Stimulated activated CD8-positive, alpha-beta memory T cell treated with anti-CD3 and anti-CD28 coated beads, Interleukin-2, amount 100 ng/mL, for 48 hours (primary cell): ENCODE measurements around the gene SP6.

ENCODE experiments used
- DNase-seq, 2 donors: peaks; one replicate each; pipeline ENCODE4 v3.0.0-alpha.2; 2020; ENCODE audit warnings: low read depth in 2 of 2

The SP6 gene

DNA sequence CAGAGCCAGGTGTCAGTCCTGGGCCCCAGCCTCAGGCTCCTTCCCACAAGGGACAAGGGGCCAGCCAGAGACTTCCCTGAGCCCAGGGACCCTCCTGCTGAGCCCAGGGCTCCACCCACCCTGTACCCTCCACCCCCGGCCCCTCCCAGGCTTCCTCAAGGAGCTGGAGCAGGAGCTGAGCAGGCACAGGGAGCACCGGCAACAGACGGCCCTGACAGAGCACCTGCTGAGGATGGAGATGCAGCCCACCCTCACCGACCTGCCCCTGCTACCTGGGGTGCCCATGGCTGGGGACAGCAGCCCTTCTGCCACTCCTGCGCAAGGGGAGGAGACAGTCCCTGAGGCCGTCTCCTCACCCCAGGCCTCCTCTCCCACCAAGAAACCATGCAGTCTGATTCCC is 14.4 kb downstream of the SP6 start:
- no peak for DNase-seq

DNA sequence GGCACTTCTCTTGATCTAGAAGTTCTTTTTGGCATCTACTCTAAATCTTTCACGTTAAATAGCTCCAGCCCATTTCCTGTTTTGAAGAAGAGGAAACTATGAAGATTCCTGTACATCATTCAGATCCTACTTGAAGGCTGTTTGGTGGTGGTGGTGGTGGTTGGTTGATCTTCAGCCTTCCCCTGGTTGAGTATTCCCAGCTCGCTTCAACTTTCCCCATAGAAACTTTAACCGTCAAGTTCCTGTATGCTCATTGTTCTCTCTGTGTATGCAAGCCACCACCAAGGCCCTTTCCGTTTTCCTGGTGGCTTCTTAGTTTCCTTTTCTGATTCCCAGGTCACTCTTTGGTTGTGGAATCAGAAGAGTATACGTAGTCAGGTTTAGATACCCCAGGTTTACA is 16.2 kb downstream of the SP6 start:
- DNase-seq, result no peak

DNA sequence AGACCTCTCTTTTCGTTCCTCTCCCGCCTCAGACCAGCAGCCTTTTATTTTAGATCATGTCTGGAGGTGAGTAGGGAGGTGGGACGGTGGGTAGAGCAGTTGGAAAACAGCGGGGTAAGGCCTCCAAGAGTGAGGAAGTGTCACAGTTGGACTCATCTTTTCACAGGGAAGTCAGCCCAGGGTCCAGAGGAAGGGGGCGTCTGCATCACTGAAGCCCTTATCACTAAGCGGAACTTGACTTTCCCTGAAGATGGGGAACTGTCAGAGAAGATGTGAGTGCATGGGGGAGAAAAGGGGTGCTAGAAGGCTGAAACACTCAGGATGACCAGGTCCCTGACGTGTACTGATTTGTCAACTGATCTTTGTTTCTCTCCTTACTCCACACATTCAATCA is 19.0 kb downstream of the SP6 start:
- no peak for DNase-seq

DNA sequence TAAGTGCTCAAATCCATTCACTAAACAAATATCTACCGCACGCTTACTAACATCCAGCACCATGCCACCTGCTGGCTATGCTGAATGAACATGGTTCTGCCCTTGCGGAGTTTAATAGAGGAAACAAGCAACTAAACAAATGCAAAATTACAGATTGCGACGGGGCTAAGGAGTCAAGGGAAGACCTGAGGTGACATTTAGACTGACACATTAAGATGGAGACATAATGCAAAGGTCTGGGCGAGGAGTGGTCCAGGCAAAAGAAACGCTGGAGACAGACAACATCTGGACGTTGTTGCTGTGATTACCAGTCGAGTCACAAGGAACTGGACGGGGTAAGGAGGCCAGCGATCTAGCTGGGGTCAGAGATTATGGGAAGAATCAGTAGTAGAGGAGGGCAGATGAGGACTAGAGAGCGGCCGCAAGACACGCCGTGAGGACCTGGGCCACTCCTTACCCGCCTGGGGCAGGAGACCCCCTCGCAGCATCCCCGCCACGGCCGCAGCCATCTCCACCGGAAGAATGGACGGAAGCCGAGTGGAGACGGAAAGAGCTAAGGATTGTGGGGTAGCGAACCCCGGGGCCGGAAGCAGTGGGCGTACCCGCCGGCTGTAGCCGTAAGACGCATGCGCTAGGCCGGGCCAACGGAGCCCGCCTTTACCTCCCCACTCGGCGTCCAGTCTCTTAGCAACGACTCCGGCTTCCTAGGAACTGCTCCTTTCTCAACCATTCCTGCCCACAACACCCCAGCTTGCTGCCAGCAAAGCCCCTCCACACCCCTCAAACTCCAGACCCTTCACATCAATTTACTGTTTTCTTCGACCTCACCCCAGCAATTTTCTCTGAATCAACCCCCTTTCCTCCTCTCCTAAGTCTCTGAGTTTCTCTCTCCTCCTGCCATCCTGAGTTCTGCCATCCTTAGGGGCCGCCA is 19.7 kb downstream of the SP6 start, which contains the start of the genes LRRC46 and MRPL10:
TSS of gene LRRC46 (plus strand) at position 668 of the 931 bp plus-strand sequence. CDS start 320 bp downstream, outside the sequence.
TSS of gene MRPL10 (minus strand) at position 539 of the 931 bp plus-strand sequence. CDS start at position 509, 30 bp downstream.
- DNase-seq, result peak; percentile 86 to 92

DNA sequence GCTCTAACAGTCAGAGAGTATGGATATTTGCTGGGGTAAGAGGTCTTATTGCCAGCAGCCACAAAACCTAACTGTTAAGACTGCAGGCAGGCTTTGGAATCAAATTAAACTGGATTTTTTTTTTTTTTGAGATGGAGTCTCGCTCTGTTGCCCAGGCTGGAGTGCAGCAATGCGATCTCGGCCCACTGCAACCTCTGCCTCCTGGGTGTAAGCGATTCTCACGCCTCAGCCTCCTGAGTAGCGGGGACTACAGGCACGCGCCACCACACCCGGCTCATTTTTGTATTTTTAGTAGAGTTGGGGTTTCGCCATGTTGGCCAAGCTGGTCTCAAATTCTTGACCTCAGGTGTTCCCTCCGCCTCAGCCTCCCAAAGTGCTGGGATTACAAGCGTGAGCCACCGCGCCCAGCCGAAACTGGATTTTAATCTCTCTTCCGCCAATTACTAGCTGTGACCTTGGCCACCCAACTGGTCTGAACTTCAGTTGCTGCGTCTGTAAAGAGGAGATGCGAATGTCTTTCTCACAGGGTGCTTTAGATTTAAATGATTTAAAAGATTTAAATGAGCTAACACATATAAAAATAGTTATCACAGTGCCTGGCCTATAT is 20.5 kb downstream of the SP6 start:
- DNase-seq, result no peak

DNA sequence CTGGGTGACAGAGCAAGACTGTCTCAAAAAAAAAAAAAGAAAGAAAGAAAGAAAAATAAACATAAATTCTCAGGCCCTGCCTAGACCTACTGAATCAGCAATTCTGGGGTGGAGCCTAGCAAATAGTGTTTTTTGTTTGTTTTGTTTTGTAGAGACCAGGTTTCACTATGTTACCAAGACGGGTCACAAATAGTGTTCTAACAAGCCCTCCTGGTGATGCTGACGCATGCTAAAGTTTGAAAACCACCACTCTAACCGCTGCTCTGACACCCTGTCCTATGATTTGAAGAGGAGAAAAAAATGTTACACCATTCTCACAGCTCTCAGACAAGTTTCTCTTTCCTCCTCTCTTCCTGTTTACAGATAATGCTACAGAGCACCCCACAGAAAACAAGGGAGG is 21.1 kb downstream of the SP6 start:
- DNase-seq, result no peak

DNA sequence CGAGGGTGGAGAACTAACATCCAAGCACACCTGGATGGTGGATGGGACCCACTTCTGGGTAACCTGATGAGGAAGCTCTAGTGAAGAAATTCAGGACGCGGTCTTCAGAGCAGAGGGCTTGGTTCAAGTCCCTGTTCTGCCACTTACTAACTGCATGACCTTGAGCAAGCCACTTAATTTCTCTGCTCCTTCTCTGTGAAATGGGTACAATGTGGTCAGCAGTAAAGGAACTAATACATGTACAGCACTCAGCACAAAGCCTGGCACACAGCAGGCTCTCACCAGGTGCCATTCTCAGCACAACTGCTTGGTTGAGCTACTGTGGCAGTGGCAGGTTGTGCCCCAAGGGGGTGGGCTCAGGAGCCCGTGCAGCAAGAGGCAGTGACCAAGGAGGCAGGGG is 27.4 kb downstream of the SP6 start:
- no peak for DNase-seq

DNA sequence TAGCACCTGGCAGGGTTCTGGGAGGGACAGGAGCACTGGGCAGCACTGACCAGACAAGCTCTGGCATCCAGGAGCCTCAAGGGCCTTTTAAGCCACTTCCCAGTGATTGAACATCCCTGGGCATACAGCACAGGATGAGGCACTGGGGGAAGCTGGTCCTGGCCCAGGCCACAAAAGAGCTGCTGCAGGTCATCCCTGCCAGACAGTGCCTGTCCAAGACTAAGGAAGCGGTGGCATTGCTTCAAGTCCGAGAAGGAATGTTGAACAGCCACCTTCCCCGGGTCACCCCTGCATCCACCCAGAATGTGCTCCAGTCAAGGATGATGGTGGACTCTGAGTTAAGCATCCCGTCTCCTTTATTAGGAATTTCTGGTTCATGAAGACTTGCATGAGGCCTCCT is 28.2 kb downstream of the SP6 start:
- no peak for DNase-seq

DNA sequence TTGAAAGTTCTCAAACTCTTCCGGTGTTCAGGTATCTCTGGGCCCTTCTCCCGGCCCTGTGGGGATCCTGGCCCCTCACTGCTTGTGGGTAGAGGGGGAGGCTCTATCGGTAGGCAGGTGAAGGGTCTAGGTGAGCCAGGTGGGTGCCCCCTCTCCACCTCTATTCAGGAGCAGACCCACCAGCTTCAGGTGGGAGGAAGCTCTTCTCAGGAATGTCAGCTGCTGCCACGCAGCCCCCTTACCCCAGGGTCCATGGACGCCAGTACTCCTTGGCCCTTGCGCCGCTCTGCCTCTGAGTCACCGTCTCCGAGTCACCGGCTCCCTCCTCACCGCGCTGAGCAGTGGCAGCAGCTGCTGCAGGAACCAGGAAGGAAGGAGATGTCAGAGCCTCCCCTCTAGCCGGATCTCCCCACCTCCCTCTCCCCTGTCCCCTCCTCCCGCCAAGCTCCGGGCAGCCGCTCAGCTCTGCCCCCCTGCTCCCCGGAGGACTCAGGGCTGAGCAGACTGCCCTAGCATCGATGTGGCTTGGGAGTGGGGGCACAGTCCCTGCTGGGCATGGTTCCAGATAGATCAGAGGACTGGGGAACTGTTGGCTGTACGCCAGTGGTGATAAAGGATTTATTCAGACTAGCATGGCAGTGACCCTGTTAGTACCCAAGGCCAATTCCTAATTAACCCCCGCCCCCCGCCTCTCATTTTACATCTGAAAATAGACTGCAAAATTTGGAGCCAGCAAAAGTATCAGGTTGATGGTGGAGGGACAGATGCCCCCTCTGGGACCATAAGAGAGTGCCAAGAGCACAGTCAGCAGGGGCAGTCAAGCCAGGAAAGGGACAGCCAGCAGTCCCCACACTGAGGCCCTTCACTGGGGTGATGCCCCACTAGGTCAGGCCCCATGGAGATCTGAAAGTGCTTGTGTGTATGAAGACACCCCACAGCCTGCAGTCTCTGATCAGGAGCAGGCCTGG is 29.3 kb downstream of the SP6 start, which contains the start of gene OSBPL7:
TSS of gene OSBPL7 (minus strand) at position 371 of the 968 bp plus-strand sequence. CDS start 1,516 bp downstream, outside the sequence.
- DNase-seq, result peak; percentile 65 to 70

DNA sequence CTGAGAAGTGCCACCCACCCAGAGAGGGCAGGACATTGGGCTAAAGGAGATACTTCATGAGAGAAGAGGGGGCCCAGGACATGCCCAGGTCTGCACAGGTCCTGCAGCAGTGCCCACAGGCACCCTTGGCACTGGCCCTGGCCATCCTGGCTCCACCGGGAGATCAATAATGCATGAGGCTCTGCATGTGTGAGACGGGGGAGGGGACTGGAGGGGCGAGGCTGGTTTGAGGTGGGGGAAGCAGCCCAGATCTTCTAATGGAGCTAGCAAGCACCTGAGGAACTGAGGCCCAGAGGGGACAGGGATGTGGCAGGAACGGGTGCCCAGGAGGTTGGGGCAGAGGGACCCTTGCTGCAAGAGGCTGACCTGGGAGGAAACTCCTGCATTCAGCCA is 29.9 kb downstream of the SP6 start:
- DNase-seq, result no peak

DNA sequence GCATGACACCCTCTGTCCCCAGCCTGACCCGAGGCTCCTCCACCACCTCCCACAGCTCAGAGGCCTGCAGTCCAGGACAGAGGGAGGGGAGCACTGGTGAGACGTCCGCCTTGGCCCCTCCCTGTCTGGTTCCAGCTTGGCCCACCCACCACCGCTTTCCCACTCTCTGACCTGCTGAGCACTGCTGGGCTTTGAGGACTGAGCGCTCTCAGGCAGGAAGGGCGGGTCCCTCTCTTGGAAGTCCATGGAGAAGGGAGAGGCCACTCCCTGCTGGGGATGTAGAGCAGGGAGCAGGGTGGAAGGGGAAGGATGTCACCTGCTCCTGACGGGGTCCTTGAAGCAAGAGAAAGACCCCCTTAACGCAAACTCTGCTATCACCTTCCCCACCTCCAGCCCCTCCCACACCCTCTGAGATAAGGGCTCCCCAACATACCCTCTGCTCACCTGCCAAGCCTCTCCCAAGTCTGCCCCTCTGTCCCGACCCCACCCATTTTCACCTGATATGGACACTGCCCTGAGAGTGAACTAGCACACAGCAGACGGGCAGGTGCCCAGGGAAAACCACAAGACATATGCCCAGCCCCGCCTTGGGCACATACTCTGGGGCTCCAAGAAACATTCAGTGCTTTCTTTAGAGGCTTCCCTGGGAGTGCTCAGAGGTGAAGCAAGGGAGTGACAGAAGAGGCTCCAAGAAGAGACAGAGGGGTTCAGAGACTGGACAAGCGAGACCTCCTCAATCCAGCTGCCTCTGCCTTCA is 30.8 kb downstream of the SP6 start:
- DNase-seq, result no peak

DNA sequence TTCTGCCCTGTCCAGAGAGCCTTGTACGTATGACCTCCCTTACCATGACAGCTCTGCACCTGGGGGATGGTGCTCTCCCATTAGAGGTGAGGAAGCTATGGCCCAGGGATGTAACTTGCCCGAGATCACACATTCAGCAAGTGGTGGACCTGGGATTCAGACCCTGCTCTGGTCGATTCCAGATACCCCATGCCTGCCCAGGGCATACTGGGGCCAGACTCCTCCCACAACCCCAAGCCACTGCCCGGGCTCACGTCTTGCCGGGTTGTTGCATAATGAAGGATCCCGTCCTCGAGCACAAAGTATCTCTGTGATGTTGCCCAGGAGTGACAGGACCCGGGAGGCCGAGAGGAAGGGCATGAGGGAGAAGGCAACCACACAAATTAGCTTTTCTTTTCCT is 31.5 kb downstream of the SP6 start:
- no peak for DNase-seq

DNA sequence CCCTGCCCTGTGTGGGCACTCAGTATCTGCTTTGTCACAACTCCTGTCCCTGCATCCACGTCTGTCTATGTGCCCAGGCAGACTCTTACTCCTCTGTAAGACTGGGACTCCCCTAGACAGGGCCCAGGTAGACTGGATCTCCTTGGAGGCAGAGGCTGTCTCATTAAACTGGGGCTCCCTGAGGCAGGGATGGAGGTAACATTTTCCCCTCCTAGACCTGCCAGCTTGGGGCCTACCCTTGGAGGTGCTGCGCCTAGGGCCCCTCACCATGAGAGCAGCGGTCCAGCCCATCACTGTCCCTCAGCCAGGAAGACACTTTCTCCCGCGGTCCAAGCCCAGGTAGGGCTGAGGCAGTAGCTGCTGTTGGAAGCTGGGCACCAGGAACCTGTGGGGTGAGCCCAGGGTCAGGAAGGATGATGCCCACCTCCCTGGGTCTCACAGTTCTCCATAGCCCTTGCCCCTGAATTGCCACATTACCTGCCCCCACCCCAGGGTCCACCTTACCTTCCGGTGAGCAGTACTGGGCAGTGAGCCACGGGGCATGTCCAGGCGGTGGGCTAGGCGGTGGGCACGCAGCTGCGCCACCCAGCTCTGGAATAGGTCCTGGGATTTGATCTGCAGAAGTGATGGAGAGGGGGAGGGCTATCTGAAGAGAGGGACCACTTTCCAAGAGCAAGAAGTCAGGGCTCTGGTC is 32.8 kb downstream of the SP6 start:
- DNase-seq, result no peak

DNA sequence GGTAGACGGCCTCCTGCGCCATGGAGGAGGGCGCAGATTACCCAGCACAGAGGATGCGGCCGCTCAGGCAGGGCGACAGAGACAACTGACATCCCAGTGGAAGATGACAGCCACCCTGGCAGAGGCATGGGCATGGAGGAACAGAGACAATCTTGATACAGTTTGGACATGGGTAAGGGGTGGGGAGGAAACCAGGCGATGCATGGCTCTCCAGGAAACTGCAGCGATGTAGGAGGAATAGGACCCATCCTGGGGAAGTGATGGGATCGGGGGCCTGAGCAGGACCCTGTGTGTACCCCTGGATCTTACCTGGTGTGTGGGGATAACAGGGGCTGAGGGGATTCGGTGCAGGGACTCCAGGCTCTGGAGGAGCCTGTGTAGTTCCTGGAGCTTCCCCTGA is 34.0 kb downstream of the SP6 start:
- no peak for DNase-seq

DNA sequence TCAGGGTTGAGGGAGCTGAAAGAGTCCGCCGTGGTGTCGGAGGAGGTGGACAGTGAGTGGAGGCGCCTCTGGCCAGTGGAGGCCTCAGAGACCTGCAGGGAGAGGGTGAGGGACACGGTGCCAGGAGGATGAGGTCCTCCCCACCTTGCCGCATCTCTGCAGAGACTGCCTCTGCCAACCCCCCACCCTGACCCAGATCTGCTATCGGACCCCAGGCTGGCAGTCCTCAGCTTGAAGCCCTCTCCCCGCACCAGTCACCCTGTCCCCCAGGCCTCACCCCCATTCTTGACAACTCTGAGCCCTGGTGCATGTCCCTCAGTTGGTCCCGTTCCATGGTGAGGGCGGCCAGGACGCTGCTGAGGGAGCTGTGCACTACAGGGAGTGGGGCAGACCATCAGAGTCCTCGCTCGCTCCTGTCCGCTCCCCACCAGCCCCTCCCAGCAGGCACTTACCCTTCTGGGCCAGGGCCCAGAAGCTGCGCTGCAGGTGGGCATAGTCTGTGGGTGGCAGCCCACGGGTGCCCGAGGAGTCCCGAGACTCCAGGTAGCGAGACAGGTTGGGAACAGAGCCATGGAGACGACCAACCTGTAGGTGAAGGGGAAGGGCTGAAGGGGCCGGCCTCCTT is 34.7 kb downstream of the SP6 start:
- no peak for DNase-seq

DNA sequence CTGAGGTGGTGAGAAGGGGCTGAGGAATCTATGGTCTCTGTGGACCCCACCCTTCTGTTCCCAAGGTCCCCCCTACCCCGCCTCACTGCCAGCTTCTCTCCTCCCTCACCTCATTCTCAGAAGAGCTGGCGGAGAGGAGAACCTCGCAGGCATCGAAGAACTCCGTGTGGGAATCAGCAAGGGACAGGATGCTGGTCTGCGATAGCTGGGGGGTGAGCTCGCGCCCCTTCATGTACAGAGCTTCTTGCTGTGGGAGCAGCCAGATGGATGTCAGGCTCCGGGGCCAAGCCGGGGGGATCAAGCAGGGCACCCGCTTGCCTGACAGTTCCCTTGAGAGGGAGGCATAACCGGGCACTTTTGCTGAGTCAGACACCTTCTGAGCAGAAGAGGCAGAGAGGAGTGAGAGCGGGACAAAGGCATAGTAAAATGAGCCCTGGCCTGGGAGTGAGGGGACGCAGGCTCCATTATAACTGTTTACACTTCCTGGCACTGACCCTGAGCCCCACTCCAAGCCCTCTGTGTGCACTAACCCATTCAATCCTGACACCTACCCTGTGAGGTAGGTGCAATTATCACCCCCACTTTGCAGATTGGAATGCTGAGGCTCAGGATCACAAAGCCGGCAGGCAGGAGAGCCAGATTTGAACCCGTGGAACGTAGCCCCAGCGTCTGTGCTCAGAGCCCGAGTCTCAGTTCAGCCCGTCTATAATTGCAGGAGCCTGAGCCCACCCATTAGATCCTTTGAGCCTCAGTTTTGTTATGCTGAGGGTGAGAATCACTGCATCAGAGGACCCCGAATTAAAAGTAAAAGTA is 35.7 kb downstream of the SP6 start:
- DNase-seq, result no peak

DNA sequence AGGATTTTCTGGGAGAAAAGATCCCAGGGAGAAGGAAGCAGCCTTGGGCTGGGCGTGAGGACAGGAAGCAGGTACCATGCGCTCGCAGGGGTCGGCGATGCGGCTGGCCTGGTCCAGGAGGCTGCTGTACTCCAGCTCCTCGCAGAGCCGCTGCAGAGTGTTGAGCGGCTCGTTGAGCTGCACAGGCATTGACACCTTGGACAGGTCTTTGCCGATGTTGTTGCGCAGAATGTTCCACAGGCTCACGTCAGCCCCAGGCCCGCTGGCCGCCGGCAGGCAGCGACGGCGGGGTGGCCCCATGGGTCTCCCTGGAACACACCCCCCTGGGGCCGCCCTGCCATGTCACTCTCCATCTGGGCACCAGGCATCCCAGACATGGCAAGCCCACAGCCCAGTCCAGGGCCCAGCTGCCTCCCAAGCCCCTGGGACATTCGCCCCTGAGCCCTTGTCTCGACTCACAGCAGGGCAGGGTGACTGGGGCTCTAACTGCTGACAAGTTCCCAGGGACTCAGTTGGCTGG is 37.4 kb downstream of the SP6 start:
- no peak for DNase-seq

DNA sequence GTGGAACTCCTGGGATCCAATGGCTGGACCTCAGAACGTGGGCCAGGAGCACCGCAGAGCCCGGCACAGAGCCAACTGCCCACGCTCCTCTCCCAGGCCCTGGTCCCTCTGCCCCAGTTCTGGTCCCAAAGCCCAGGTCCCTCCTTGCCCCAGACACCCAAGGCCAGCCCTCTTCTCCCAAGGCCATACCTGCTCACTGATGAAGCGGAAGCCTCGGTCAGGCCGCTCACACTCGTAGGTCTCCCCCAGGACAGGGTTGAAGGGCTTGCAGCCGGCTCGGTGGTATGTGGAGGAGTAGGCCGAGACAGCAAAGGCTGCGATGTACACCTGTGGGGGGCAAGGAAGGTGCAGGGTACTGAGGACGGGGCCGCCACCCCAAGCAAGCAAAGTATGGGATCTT is 37.9 kb downstream of the SP6 start:
- DNase-seq, result no peak
